Smooth muscle cell (in vitro differentiated cells): Measurements from ENCODE around the gene GINM1. TPM values are rescaled to one million over a fixed set of nuclear protein-coding genes. Genes with fewer than 3 reads are reported as not detected.

Experiments used
- DNase-seq: peaks from one replicate; lab custom pipeline; 2025; ENCODE audit not compliant: unreplicated experiment; lab: John Stamatoyannopoulos, UW
- H2AFZ ChIP-seq: fragments of 200-600 bp; sonication (generic); 2 replicates; pipeline ENCODE4 v1.6.0; 2016; ENCODE audit warnings: antibody characterized with exemption, low read depth, mild to moderate bottlenecking
- H3F3A ChIP-seq: fragments of 200-600 bp; sonication (generic); 2 replicates; pipeline ENCODE4 v1.6.0; 2017; ENCODE audit warnings: antibody characterized with exemption, low read depth
- H3K27ac ChIP-seq: fragments of 200-600 bp; sonication (generic); 2 replicates; pipeline ENCODE4 v1.5.1; 2016; ENCODE audit warnings: low read depth, mild to moderate bottlenecking
- H3K27me3 ChIP-seq: fragments of 200-600 bp; sonication (generic); 2 replicates; pipeline ENCODE4 v1.6.1; 2016; ENCODE audit warnings: low read depth, mild to moderate bottlenecking
- H3K36me3 ChIP-seq: fragments of 200-600 bp; sonication (generic); 2 replicates; pipeline ENCODE4 v1.5.1; 2016; ENCODE audit warnings: low read depth
- H3K4me1 ChIP-seq: fragments of 200-600 bp; sonication (generic); 2 replicates; pipeline ENCODE4 v1.5.1; 2016; ENCODE audit warnings: low read depth
- H3K4me2 ChIP-seq: fragments of 200-600 bp; sonication (generic); 2 replicates; pipeline ENCODE4 v1.6.0; 2016; ENCODE audit warnings: mild to moderate bottlenecking
- H3K4me3 ChIP-seq: fragments of 200-600 bp; sonication (generic); 2 replicates; pipeline ENCODE4 v1.5.1; 2016; ENCODE audit warnings: mild to moderate bottlenecking
- H3K79me2 ChIP-seq: fragments of 200-600 bp; sonication (generic); 2 replicates; pipeline ENCODE4 v1.6.0; 2016; ENCODE audit warnings: low read depth, mild to moderate bottlenecking
- H3K9ac ChIP-seq: fragments of 200-600 bp; sonication (generic); 2 replicates; pipeline ENCODE4 v1.6.0; 2016; ENCODE audit warnings: low read depth
- H3K9me3 ChIP-seq: fragments of 200-600 bp; sonication (generic); replicated peaks from 2 replicates; pipeline ENCODE4 v1.5.1; 2016; ENCODE audit warnings: low read depth
- H4K20me1 ChIP-seq: fragments of 200-600 bp; sonication (generic); 2 replicates; pipeline ENCODE4 v1.6.0; 2016; ENCODE audit warnings: low read depth
- WGBS: methylation state at CpG from one replicate; pipeline ENCODE4 v1.1.7; 2016; ENCODE audit warnings: low lambda C conversion rate; 5-methylcytosine and 5-hydroxymethylcytosine counted together
- polyA plus RNA-seq: library from polyadenylated mRNA; unstranded; fragments of >200 nt; fragmentation: Nextera tagmentation; extraction: Ambion mirVana; gene quantifications from 2 replicates; pipeline ENCODE4 v1.2.1, GENCODE V29; 2016
- total RNA-seq: library from RNA; depleted of rRNA; stranded (reverse); fragments of >200 nt; gene quantifications from 2 replicates; pipeline ENCODE4 v1.2.3, GENCODE V29; 2014
- TF ChIP-seq, protein P1 (sequence below): fragments of 200-600 bp; sonication (generic); IDR thresholded peaks from 2 replicates; pipeline ENCODE4 v1.5.1; 2017; ENCODE audit warnings: borderline replicate concordance, mild to moderate bottlenecking, antibody characterized with exemption; ENCODE audit not compliant: insufficient read depth, poor library complexity, severe bottlenecking

Gene GINM1
- total and polyA plus RNA-seq, 2 experiments from 2014 or later = 45.9 to 48.0 TPM

DNA sequence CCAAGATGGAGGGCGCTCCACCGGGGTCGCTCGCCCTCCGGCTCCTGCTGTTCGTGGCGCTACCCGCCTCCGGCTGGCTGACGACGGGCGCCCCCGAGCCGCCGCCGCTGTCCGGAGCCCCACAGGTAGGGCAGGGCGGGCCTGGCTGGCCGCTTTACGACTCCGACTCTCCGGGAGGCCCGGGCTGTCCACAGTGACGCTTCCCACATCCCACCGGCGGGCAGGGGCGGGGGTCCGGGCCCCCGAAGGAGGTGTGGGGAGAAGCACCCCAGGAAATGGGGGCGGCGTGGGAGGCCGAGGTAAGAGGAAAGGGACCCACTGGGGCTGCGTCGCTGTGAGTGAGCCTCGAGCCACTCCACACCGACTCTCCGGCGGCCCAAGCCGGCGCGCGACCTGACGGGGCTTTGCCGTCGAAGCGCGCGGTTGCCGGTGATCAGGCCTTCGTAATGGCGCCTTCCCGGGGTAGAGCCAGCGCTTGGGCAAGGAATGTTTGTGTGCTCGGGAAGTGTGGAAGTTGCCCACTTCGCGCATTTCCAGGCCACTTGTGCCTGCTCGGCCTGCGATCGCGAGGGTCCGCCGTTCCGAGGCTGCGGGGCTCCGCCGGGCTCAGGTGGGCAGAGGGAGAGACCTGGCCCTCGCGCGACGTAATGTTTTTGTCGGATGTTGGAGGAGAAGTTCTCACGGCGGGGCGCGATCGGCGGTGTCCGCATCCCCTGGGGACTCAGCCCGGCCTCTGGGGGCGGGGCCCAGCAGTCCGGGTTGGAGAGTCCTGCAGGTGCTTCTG, 427 bp downstream of the GINM1 start:
- DNase-seq = no peak
- under 1% methylated on average over 65 of the region's 81 CpGs for WGBS
- Histone ChIP-seq H3K36me3 (no peaks in the 10 kb centered on the region), H3K79me2 (peaks cover 41% of the 10 kb centered on the region), H3K9ac (peak overlapping the region; percentile 90), H3F3A (no peaks in the 10 kb centered on the region), H3K4me2 (peak overlapping the region; percentile 99), H3K27me3 (no peaks in the 10 kb centered on the region), H3K4me3 (peak overlapping the region; percentile 94), H3K27ac (peak overlapping the region; percentile 75), H4K20me1 (peaks cover 37% of the 10 kb centered on the region), H3K4me1 (peaks cover 10% of the 10 kb centered on the region), H3K9me3 (no peaks in the 10 kb centered on the region), H2AFZ (peak overlapping the region; percentile 99)
- TF ChIP-seq, protein P1, sequence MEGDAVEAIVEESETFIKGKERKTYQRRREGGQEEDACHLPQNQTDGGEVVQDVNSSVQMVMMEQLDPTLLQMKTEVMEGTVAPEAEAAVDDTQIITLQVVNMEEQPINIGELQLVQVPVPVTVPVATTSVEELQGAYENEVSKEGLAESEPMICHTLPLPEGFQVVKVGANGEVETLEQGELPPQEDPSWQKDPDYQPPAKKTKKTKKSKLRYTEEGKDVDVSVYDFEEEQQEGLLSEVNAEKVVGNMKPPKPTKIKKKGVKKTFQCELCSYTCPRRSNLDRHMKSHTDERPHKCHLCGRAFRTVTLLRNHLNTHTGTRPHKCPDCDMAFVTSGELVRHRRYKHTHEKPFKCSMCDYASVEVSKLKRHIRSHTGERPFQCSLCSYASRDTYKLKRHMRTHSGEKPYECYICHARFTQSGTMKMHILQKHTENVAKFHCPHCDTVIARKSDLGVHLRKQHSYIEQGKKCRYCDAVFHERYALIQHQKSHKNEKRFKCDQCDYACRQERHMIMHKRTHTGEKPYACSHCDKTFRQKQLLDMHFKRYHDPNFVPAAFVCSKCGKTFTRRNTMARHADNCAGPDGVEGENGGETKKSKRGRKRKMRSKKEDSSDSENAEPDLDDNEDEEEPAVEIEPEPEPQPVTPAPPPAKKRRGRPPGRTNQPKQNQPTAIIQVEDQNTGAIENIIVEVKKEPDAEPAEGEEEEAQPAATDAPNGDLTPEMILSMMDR = no peak

DNA sequence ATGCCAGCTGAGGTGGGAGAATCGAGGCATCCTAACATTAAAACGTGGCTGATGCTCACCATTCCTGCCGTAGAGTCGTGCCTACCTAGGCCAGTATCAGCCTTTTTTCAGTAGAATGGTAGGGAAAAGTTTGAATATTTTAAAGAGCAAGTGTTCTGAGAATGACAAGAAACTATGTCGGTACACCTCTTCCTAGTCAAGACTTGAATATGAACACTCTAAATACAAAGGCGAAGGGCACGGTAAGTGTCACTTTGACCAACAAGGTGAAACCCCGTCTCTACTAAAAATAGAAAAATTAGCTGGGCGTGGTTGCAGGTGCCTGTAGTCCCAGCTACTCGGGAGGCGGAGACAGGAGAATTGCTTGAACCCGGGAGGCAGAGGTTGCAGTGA, 1.0 kb downstream of the GINM1 start:
- Histone ChIP-seq H3K27ac (no peak overlapping the region), H3F3A (no peaks in the 10 kb centered on the region), H3K27me3 (no peaks in the 10 kb centered on the region), H4K20me1 (peaks cover 39% of the 10 kb centered on the region), H3K4me3 (peak overlapping the region; percentile 94), H3K4me2 (peak overlapping the region; percentile 99), H3K36me3 (no peaks in the 10 kb centered on the region), H3K4me1 (peaks cover 10% of the 10 kb centered on the region), H3K9ac (peak overlapping the region; percentile 90), H3K9me3 (no peaks in the 10 kb centered on the region), H2AFZ (no peak overlapping the region), H3K79me2 (peaks cover 47% of the 10 kb centered on the region)
- TF ChIP-seq, protein P1 = no peak
- DNase-seq = no peak
- 52% methylated on average over 12 of the region's 12 CpGs for WGBS

DNA sequence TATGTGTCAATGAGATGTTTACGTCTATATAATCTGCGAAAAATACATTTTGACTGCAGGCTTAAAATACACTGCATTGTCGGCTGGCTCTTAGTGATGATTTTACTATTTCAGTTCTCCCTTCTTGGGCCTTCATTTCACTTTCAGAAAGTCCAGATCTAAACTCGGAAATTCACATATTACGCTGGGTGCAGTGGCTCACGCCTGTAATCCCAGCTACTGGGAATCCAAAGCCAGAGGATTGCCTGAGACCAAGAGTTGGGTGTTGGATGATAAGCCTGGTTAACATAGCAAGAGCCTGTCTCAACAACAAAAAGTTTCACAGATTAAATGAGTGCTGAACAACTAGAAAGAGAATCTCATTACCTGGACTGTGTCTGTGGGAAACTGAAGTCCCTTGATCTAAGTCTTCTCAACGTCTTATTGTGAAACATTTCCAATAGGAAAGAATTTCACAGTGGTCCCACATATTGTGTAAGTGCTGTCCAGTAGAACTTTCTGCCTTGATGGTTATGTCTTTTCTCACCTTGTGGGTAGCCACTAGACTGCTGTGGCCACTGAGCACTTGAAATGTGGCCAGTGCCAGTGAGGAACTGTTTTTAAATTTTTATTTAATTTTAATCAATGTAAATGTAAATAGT, 1.9 kb downstream of the GINM1 start:
- WGBS = 94% methylated on average over 7 of the region's 7 CpGs
- no peaks in the 10 kb centered on the region for H3K27me3 ChIP-seq
- peaks cover 47% of the 10 kb centered on the region for H3K79me2 ChIP-seq
- peaks cover 48% of the 10 kb centered on the region for H4K20me1 ChIP-seq
- no peaks in the 10 kb centered on the region for H3K9me3 ChIP-seq
- H3K9ac ChIP-seq = no peak overlapping the region
- H3K4me1 ChIP-seq = peaks cover 10% of the 10 kb centered on the region
- no peak overlapping the region for H3K27ac ChIP-seq
- DNase-seq = no peak
- no peak overlapping the region for H2AFZ ChIP-seq
- TF ChIP-seq, protein P1 = no peak
- no peaks in the 10 kb centered on the region for H3F3A ChIP-seq
- peak overlapping the region; percentile 94 for H3K4me3 ChIP-seq
- H3K4me2 ChIP-seq = no peak overlapping the region
- H3K36me3 ChIP-seq = no peaks in the 10 kb centered on the region
